Suprapubic skin (tissue), 4 donors: ENCODE results near the gene LARP1.

Experiments
- CTCF ChIP-seq, 2 donors: fragments of 200-600 bp in 1 of 2; fragments of 450-650 bp in 1 of 2; sonication (generic) in 1 of 2; IDR thresholded peaks; one replicate each; pipeline ENCODE4 v1.5.1; 2016 to 2019; ENCODE audit warnings: antibody characterized with exemption in 2 of 2, mild to moderate bottlenecking in 1 of 2, moderate library complexity in 1 of 2
- EP300 ChIP-seq: sonication (generic); formaldehyde crosslinking; IDR thresholded peaks from one replicate; pipeline ENCODE4 v1.6.1; 2017; ENCODE audit warnings: antibody characterized with exemption
- POLR2A ChIP-seq, 2 donors: fragments of 450-650 bp; IDR thresholded peaks; one replicate each; pipeline ENCODE4 v1.6.1; 2017; ENCODE audit warnings: antibody characterized with exemption in 2 of 2, mild to moderate bottlenecking in 2 of 2, moderate library complexity in 2 of 2
- POLR2AphosphoS5 ChIP-seq, 3 donors: sonication (generic); formaldehyde crosslinking; IDR thresholded peaks; one replicate each; pipeline ENCODE4 v1.6.1; 2017; ENCODE audit warnings: antibody characterized with exemption in 3 of 3

DNA sequence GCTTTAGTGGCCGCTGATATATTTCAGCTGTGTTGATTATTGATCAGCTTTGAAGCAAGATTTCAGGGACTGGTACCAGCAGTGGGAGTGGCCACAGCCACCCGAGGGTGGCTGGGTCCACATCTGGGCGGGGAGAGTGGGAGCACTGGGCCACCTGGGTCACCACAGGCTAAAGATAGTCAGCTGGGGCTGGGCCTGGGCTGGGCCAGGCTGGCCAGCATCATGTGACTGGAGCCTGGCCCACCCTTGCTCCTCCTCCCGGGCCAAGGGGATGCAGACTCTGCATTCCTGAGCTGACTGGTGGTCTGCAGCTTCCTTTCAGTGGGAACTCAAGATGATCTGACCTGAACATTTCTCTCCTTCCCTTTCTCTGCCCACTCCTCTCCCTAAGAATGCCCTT, 27.1 kb downstream of the LARP1 start:
- TF ChIP-seq POLR2A (IDR thresholded peaks at IDR 0.05) (no peak), EP300 (no peak), POLR2AphosphoS5 (IDR thresholded peaks at IDR 0.05) (no peak), CTCF (IDR thresholded peaks at IDR 0.05) (no peak)
